ENCODE results near the gene NCOA6. TPM values are rescaled to one million over a fixed set of nuclear protein-coding genes. Genes with fewer than 3 reads are reported as not detected.

The NCOA6 gene
- total and polyA plus RNA-seq, 7 experiments from 2014 or later, result 4.6 to 31.9 (median 26.5) TPM

DNA sequence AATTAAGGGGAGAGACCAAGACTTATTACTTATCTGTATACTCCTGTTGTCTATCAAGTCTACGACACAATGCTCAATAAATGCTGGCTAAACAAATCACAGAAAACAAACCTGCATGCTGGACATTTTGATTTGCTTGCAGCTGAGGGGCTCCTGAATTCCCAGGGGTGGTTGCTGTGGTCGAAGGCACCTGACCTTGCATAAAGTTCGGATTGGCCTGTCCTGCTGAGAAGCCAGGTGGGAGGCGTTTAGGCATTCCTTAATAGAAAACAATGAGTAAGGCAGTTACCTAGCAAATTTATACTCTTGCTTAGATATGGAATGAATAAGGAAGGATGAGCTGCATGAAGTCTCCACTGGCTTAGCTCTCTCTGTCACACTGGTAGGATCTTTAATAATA lies 70.8 kb downstream of the NCOA6 start:
- Mint-ChIP-seq H3K9me3 (peaks cover 0 to 1% (median 0%) of the 10 kb centered on the region in 11 donors), H3K36me3 (peaks cover 24 to 61% (median 24%) of the 10 kb centered on the region in 5 donors), H3K4me1 (peaks cover 0 to 6% (median 0%) of the 10 kb centered on the region in 7 donors), H3K27ac (no peak overlapping the region), H3K27me3 (no peaks in the 10 kb centered on the region), H3K4me3 (no peak overlapping the region)
- Histone ChIP-seq H3K27me3 (ENCODE audit: control insufficient read depth in 2 of 2, insufficient read depth in 2 of 2, low read length in 2 of 2) (no peaks in the 10 kb centered on the region), H3K4me3 (ENCODE audit: low read length) (no peak overlapping the region), H3K9me3 (ENCODE audit: control insufficient read depth in 2 of 3, low read length in 3 of 3) (no peaks in the 10 kb centered on the region), H3K4me1 (ENCODE audit: control insufficient read depth in 2 of 2, insufficient read depth in 2 of 2, low read length in 2 of 2) (no peaks in the 10 kb centered on the region), H3K27ac (ENCODE audit: low read depth, low read length) (no peak overlapping the region), H3K36me3 (ENCODE audit: control insufficient read depth in 2 of 3, insufficient read depth in 3 of 3, low read length in 3 of 3) (peaks cover 5 to 57% (median 14%) of the 10 kb centered on the region in 3 experiments)
- ATAC-seq (no peak), DNase-seq (no peak)
- intact Hi-C loops (cut with micrococcal nuclease), result no loop called here
- ChIA-PET CTCF (interaction anchor here (0.8 kb wide), 1 partner anchor 15 kb away, joined by 3 read pairs; no protein-coding TSS in a partner anchor), POLR2A (interaction anchor here (0.5 kb wide), 1 partner anchor 30 kb away, joined by 4 read pairs; no protein-coding TSS in a partner anchor)

DNA sequence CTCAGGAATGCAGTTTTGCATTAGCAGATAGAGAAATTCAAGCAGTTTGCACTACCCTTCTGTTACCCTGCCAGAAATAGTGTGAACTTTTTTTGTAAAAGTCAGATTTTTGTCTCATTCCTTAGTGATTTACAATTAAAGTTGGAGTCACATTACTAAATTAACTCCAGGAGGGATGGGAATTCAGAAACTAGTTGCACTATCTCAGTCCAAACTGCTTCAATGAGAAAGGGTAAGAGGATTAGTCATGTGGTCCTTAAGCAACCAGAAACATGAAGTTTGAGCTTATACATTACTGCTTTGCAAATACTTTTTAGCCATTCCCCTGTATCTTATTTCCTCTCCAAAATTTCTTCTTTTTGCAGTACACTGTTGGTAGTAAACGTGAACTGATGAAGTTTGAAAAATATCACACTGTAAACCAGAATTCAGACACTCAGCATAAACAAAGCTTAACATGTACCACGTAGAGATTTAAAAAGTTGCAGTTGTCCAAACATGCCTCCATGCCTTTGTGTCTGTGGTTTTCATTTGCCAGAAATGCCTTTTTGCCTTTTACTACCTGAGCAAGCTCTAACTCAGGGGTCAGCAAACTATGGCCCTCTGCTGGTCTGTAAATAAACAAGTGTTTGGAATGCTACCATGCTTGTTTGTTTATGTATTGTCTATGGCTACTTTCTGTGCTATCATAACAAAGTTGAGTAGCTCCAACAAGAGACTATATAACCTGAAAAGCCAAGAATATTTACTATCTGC lies 71.6 kb downstream of the NCOA6 start:
- DNase-seq (no peak), ATAC-seq (no peak)
- Mint-ChIP-seq H3K4me3 (no peak overlapping the region), H3K36me3 (peaks cover 24 to 63% (median 26%) of the 10 kb centered on the region in 5 donors), H3K27me3 (no peaks in the 10 kb centered on the region), H3K4me1 (peaks cover 0 to 6% (median 0%) of the 10 kb centered on the region in 7 donors), H3K9me3 (no peaks in the 10 kb centered on the region), H3K27ac (no peak overlapping the region)
- H3K4me3 ChIP-seq (ENCODE audit: low read length), result no peak overlapping the region
- intact Hi-C loops (cut with micrococcal nuclease), result no loop called here
- no peaks in the 10 kb centered on the region for H3K27me3 ChIP-seq (ENCODE audit: control insufficient read depth in 2 of 2, insufficient read depth in 2 of 2, low read length in 2 of 2)
- H3K27ac ChIP-seq (ENCODE audit: low read depth, low read length), result no peak overlapping the region
- H3K4me1 ChIP-seq (ENCODE audit: control insufficient read depth in 2 of 2, insufficient read depth in 2 of 2, low read length in 2 of 2), result no peaks in the 10 kb centered on the region
- H3K9me3 ChIP-seq (ENCODE audit: control insufficient read depth in 2 of 3, low read length in 3 of 3), result no peaks in the 10 kb centered on the region
- peaks cover 5 to 56% (median 14%) of the 10 kb centered on the region in 3 experiments for H3K36me3 ChIP-seq (ENCODE audit: control insufficient read depth in 2 of 3, insufficient read depth in 3 of 3, low read length in 3 of 3)
- POLR2A ChIA-PET, result no interaction called here
- CTCF ChIA-PET, result interaction anchor here (0.8 kb wide), 1 partner anchor 16 kb away, joined by 3 read pairs; no protein-coding TSS in a partner anchor

DNA sequence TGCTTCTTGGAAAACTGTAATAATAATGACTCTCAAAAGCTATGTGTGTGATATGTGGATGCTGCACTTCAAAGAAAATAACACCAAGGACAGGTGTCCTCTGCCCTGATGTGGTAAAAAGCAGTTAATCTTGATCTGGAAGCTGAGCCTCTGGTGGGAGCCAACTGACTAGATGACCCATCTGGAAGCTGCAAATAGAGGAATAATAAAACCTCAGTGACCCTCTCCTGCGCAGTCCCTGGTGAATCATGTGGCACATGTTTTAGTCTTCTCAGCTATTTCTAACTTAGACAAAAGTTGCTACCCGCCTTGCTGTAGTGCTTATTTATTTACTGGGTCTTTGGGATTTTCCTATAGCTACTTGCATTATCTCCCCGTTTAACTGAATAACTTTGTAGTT lies 74.0 kb downstream of the NCOA6 start:
- H3K36me3 Mint-ChIP-seq, result peaks cover 11 to 47% (median 14%) of the 10 kb centered on the region in 5 donors
- peak overlapping the region in 1 of 9 donors; percentile 19 for H3K27ac Mint-ChIP-seq

DNA sequence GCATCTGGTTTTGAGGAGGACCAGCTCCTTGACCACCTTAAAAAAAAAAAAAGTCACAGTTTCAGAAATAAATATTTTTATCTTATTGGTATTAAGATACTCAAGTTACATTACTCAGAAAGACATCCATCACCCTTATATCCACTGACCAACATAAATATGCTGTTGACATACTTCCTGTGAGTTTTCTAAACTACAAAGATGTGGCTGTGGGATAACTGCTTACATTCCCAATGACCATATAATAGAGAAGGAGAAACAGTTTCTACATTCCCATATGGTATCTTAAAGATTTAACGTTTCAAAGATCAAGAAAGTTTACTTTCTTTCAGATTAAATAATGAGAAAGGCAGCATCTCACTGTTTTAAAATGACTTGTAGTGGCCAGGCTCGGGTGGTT lies 75.0 kb downstream of the NCOA6 start:
- Mint-ChIP-seq H3K9me3 (no peaks in the 10 kb centered on the region), H3K36me3 (peaks cover 11 to 52% (median 14%) of the 10 kb centered on the region in 5 donors)
- H3K36me3 ChIP-seq (ENCODE audit: control insufficient read depth in 2 of 3, insufficient read depth in 3 of 3, low read length in 3 of 3), result peaks cover 4 to 41% (median 8%) of the 10 kb centered on the region in 3 experiments

More for the DNA sequence above, 74.0 kb downstream of the NCOA6 start:
- Mint-ChIP-seq H3K4me3 (no peak overlapping the region), H3K4me1 (peaks cover 0 to 6% (median 0%) of the 10 kb centered on the region in 7 donors), H3K27me3 (no peaks in the 10 kb centered on the region), H3K9me3 (no peaks in the 10 kb centered on the region)
- ATAC-seq, result no peak
- intact Hi-C loops (cut with micrococcal nuclease), result no loop called here
- POLR2A ChIA-PET, result no interaction called here
- no peak for DNase-seq
- Histone ChIP-seq H3K9me3 (ENCODE audit: control insufficient read depth in 2 of 3, low read length in 3 of 3) (no peaks in the 10 kb centered on the region), H3K27me3 (ENCODE audit: control insufficient read depth in 2 of 2, insufficient read depth in 2 of 2, low read length in 2 of 2) (no peaks in the 10 kb centered on the region), H3K4me1 (ENCODE audit: control insufficient read depth in 2 of 2, insufficient read depth in 2 of 2, low read length in 2 of 2) (no peaks in the 10 kb centered on the region), H3K27ac (ENCODE audit: low read depth, low read length) (no peak overlapping the region), H3K4me3 (ENCODE audit: low read length) (no peak overlapping the region), H3K36me3 (ENCODE audit: control insufficient read depth in 2 of 3, insufficient read depth in 3 of 3, low read length in 3 of 3) (peaks cover 5 to 41% (median 8%) of the 10 kb centered on the region in 3 experiments)
- CTCF ChIA-PET, result interaction anchor here (0.6 to 1.3 kb wide), 3 partner anchors 19 to 1292 kb away, joined by 3 to 4 read pairs (median 3); no protein-coding TSS in a partner anchor

DNA sequence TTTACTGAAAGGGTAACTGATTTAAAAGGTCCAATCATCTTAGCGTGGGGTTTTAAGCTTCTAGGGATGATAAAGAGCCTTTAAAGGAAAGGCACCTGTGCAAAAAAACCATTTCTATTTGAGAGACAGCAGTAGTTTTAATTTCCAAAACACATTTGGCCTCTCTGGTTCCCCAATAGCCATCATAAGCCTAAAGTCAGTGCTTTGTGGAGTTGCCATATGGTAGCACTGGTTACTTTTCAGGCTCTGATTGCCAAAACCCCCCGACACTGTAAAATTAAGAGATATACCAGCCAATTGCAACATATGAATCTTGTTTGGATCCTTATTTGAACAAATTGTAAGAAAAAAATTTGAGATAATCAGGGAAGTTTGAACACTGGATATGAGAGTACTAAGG lies 76.7 kb downstream of the NCOA6 start:
- Histone ChIP-seq H3K4me1 (ENCODE audit: control insufficient read depth in 2 of 2, insufficient read depth in 2 of 2, low read length in 2 of 2) (no peaks in the 10 kb centered on the region), H3K36me3 (ENCODE audit: control insufficient read depth in 2 of 3, insufficient read depth in 3 of 3, low read length in 3 of 3) (peaks cover 0 to 47% (median 4%) of the 10 kb centered on the region in 3 experiments), H3K27ac (ENCODE audit: low read depth, low read length) (no peak overlapping the region), H3K27me3 (ENCODE audit: control insufficient read depth in 2 of 2, insufficient read depth in 2 of 2, low read length in 2 of 2) (no peaks in the 10 kb centered on the region), H3K4me3 (ENCODE audit: low read length) (no peak overlapping the region), H3K9me3 (ENCODE audit: control insufficient read depth in 2 of 3, low read length in 3 of 3) (no peaks in the 10 kb centered on the region)
- POLR2A ChIA-PET, result no interaction called here
- intact Hi-C loops (cut with micrococcal nuclease), result no loop called here
- CTCF ChIA-PET, result interaction anchor here (0.6 to 1.1 kb wide), 3 partner anchors 8 to 436 kb away, joined by 3 to 4 read pairs (median 4); no protein-coding TSS in a partner anchor
- Mint-ChIP-seq H3K4me3 (no peak overlapping the region), H3K27me3 (no peaks in the 10 kb centered on the region), H3K36me3 (peaks cover 5 to 43% (median 15%) of the 10 kb centered on the region in 5 donors), H3K9me3 (no peaks in the 10 kb centered on the region), H3K4me1 (peaks cover 0 to 6% (median 0%) of the 10 kb centered on the region in 7 donors), H3K27ac (no peak overlapping the region)
- DNase-seq (no peak), ATAC-seq (no peak)

More for the DNA sequence above, 75.0 kb downstream of the NCOA6 start:
- DNase-seq (no peak), ATAC-seq (no peak)
- ChIA-PET POLR2A (no interaction called here), CTCF (no interaction called here)
- no peak overlapping the region for H3K4me3 Mint-ChIP-seq
- intact Hi-C loops (cut with micrococcal nuclease), result no loop called here
- no peak overlapping the region for H3K4me3 ChIP-seq (ENCODE audit: low read length)
- peaks cover 0 to 6% (median 0%) of the 10 kb centered on the region in 7 donors for H3K4me1 Mint-ChIP-seq
- no peaks in the 10 kb centered on the region for H3K27me3 ChIP-seq (ENCODE audit: control insufficient read depth in 2 of 2, insufficient read depth in 2 of 2, low read length in 2 of 2)
- no peaks in the 10 kb centered on the region for H3K9me3 ChIP-seq (ENCODE audit: control insufficient read depth in 2 of 3, low read length in 3 of 3)
- H3K27ac Mint-ChIP-seq, result no peak overlapping the region
- H3K4me1 ChIP-seq (ENCODE audit: control insufficient read depth in 2 of 2, insufficient read depth in 2 of 2, low read length in 2 of 2), result no peaks in the 10 kb centered on the region
- no peak overlapping the region for H3K27ac ChIP-seq (ENCODE audit: low read depth, low read length)
- no peaks in the 10 kb centered on the region for H3K27me3 Mint-ChIP-seq

- no peak overlapping the region for H3K4me3 Mint-ChIP-seq
- Histone ChIP-seq H3K9me3 (ENCODE audit: control insufficient read depth in 2 of 3, low read length in 3 of 3) (no peaks in the 10 kb centered on the region), H3K27me3 (ENCODE audit: control insufficient read depth in 2 of 2, insufficient read depth in 2 of 2, low read length in 2 of 2) (no peaks in the 10 kb centered on the region), H3K36me3 (ENCODE audit: control insufficient read depth in 2 of 3, insufficient read depth in 3 of 3, low read length in 3 of 3) (peaks cover 0 to 56% (median 4%) of the 10 kb centered on the region in 3 experiments), H3K27ac (ENCODE audit: low read depth, low read length) (no peak overlapping the region), H3K4me1 (ENCODE audit: control insufficient read depth in 2 of 2, insufficient read depth in 2 of 2, low read length in 2 of 2) (no peaks in the 10 kb centered on the region), H3K4me3 (ENCODE audit: low read length) (no peak overlapping the region)
- H3K36me3 Mint-ChIP-seq, result peaks cover 10 to 48% (median 22%) of the 10 kb centered on the region in 5 donors
- intact Hi-C loops (cut with micrococcal nuclease), result no loop called here
- ChIA-PET CTCF (no interaction called here), POLR2A (no interaction called here)
- peaks cover 0 to 7% (median 0%) of the 10 kb centered on the region in 7 donors for H3K4me1 Mint-ChIP-seq
- DNase-seq (no peak), ATAC-seq (no peak)
- no peaks in the 10 kb centered on the region for H3K27me3 Mint-ChIP-seq
- no peaks in the 10 kb centered on the region for H3K9me3 Mint-ChIP-seq
- H3K27ac Mint-ChIP-seq, result peak overlapping the region in 2 of 9 donors; percentile 10 to 54
These were observed 78.0 kb downstream of the NCOA6 start for GRCh38 chr20:34747479-34747878.

Data from naive thymus-derived CD4-positive, alpha-beta T cell (primary cell).